Brain microvascular endothelial cell (primary cell): ENCODE measurements around the gene AMN1.

ENCODE experiments used
- DNase-seq: peaks from one replicate; pipeline ENCODE4 v3.0.0-alpha.2; 2020
- H3K27ac ChIP-seq: fragments of 250-450 bp; sonication (Bioruptor Pico); 2 replicates; pipeline ENCODE4 v1.5.1; 2020; ENCODE audit warnings: mild to moderate bottlenecking, moderate library complexity
- H3K27me3 ChIP-seq: fragments of 250-450 bp; sonication (Bioruptor Pico); replicated peaks from 2 replicates; pipeline ENCODE4 v1.5.1; 2020; ENCODE audit warnings: mild to moderate bottlenecking
- H3K36me3 ChIP-seq: fragments of 250-450 bp; sonication (Bioruptor Pico); replicated peaks from 2 replicates; pipeline ENCODE4 v1.5.1; 2020; ENCODE audit warnings: mild to moderate bottlenecking
- H3K4me3 ChIP-seq: 2 replicates; pipeline ENCODE4 v1.5.1; 2011; ENCODE audit warnings: low read depth, mild to moderate bottlenecking, control low read depth, low read length, moderate library complexity
- CTCF ChIP-seq: IDR thresholded peaks from 2 replicates; pipeline ENCODE4 v1.5.1; 2011; ENCODE audit warnings: low read depth, mild to moderate bottlenecking, moderate library complexity, low read length, control low read depth, inconsistent platforms; ENCODE audit errors: missing control alignments
- in situ Hi-C: cut with HindIII; loops from 2 replicates; pipeline ENCODE4 v1.10.0; 2017; ENCODE audit warnings: low sequenced_read_pairs, low pct_ligation_motif_present

Gene AMN1

GRCh38 chr12:31647086-31647491 is 81.7 kb downstream of the AMN1 start:
- H3K27ac ChIP-seq, result no peak overlapping the region
- in situ Hi-C loops, result loop anchor here (25.0 kb wide), 1 partner anchor 260 kb away; no protein-coding TSS in a partner anchor
- H3K27me3 ChIP-seq, result no peaks in the 10 kb centered on the region
- no peak overlapping the region for H3K4me3 ChIP-seq
- H3K36me3 ChIP-seq, result no peaks in the 10 kb centered on the region
- no peak for DNase-seq
- TF ChIP-seq CTCF, result no peak

- no peak for DNase-seq
- in situ Hi-C loops, result loop anchor here (25.0 kb wide), 1 partner anchor 259 kb away; no protein-coding TSS in a partner anchor
- TF ChIP-seq CTCF, result no peak
- Histone ChIP-seq H3K4me3 (no peak overlapping the region), H3K27me3 (no peaks in the 10 kb centered on the region), H3K36me3 (no peaks in the 10 kb centered on the region), H3K27ac (no peak overlapping the region)
Observed at GRCh38 chr12:31645924-31646323, 82.9 kb downstream of the AMN1 start.

DNA sequence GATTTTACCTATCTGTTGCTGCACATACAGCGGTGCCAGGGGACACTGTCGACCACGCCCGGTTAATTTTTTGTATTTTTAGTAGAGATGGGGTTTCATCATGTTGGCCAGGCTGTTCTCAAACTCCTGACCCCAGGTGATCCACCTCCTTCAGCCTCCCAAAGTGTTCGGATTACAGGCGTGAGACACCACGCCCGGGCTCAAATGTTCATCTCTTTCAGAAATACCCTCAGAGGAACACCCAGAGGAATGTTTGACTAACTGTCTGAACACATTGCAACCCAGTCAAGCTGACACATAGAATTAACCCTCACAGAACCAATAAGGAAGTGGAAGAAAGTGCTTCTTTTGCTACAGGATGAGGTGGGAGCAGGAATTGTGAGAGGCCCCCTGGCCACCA is 84.3 kb downstream of the AMN1 start:
- in situ Hi-C loops, result loop anchor here (25.0 kb wide), 1 partner anchor 257 kb away; no protein-coding TSS in a partner anchor
- no peak for TF ChIP-seq CTCF
- H3K27ac ChIP-seq, result no peak overlapping the region

DNA sequence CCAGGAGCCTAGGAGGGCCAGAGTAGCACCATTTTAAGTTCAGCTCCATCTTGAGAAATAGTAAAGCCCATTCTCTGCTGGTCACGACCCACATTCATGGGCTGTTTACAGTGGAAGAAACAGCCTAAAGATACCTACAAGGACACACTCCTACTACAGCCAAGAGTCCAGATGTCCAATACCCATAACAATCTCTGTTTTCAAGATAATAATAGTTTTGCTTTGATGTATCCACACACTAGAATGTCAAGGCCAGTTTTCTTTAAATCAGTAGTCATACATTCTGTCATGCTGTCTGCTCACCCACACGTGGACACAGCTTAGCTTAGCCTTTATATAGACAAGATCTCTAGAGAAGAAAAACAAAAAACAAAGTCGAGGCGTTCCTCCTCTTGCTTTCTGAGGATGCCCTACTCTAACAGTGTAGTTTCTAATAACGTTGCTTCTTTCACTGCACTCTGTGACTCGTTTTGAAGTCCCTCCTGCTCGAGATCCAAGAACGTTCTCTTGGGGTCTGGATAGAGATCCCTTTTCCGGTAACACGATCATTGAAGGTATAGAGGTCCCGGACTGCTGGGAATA is 87.2 kb downstream of the AMN1 start:
- H3K4me3 ChIP-seq, result no peak overlapping the region
- H3K27ac ChIP-seq, result no peak overlapping the region
- H3K27me3 ChIP-seq, result no peaks in the 10 kb centered on the region
- no peaks in the 10 kb centered on the region for H3K36me3 ChIP-seq
- in situ Hi-C loops, result loop anchor here (25.0 kb wide), 1 partner anchor 254 kb away; no protein-coding TSS in a partner anchor
- no peak for TF ChIP-seq CTCF
- DNase-seq, result no peak

More for the DNA sequence above, 84.3 kb downstream of the AMN1 start:
- no peaks in the 10 kb centered on the region for H3K36me3 ChIP-seq
- DNase-seq, result no peak
- H3K27me3 ChIP-seq, result no peaks in the 10 kb centered on the region
- H3K4me3 ChIP-seq, result no peak overlapping the region

DNA sequence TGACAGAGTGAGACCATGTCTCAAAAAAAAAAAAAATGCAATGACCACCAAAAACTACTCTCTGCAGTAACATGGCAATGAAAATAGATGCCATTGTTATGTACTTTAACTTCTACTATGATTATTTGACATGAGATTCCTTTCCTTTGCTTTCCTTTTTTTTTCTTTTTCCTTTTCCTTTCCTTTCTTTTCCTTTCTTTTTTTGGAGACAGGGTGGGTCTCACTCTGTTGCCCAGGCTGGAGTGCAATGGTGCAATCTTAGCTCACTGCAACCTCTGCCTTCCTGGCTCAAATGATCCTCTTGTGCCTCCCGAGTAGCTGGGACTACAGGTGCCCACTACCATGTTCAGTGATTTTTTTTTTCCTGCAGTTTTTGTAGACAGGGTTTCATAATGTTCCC is 94.2 kb downstream of the AMN1 start:
- DNase-seq, result no peak
- Histone ChIP-seq H3K36me3 (no peaks in the 10 kb centered on the region), H3K4me3 (no peak overlapping the region), H3K27ac (no peak overlapping the region), H3K27me3 (no peaks in the 10 kb centered on the region)
- TF ChIP-seq CTCF, result no peak
- in situ Hi-C loops, result loop anchor here (25.0 kb wide), 1 partner anchor 247 kb away; no protein-coding TSS in a partner anchor

GRCh38 chr12:31633464-31633863 is 95.4 kb downstream of the AMN1 start:
- Histone ChIP-seq H3K27me3 (no peaks in the 10 kb centered on the region), H3K27ac (no peak overlapping the region), H3K4me3 (no peak overlapping the region), H3K36me3 (no peaks in the 10 kb centered on the region)
- TF ChIP-seq CTCF, result no peak
- in situ Hi-C loops, result loop anchor here (25.0 kb wide), 1 partner anchor 246 kb away; no protein-coding TSS in a partner anchor
- DNase-seq, result no peak
